Measurements from ENCODE around the gene SNX9. TPM values are rescaled to one million over a fixed set of nuclear protein-coding genes. Genes with fewer than 3 reads are reported as not detected.
A peak's percentile ranks its signal among the peaks of the same experiment; 100 is the strongest.
"Not testable (repeated sequence)": the region's sequence is repeated elsewhere in the genome, so short reads cannot be mapped to it uniquely, and the experiment has no call there.

Gene SNX9
- total RNA-seq, 2 experiments from 2014 or later = 46.6 to 48.5 TPM

GRCh38 chr6:157898169-157898568, 75.1 kb downstream of the SNX9 start:
- Mint-ChIP-seq H3K9me3 (no peaks in the 10 kb centered on the region), H3K27ac (peak overlapping the region; percentile 72), H3K36me3 (ENCODE audit: low read depth) (peaks cover 82% of the 10 kb centered on the region), H3K4me3 (no peak overlapping the region), H3K4me1 (ENCODE audit: low read depth) (peaks cover 28% of the 10 kb centered on the region), H3K27me3 (no peaks in the 10 kb centered on the region)
- intact Hi-C loops (cut with DNase I, micrococcal nuclease) = loop anchor here in 1 of 2 experiments (2.0 to 10.0 kb wide), 3 partner anchors 13 to 583 kb away; partner anchors contain the start of gene ZDHHC14
- Histone ChIP-seq H3K9me3 (ENCODE audit: control insufficient read depth in 1 of 2, insufficient read depth in 1 of 2, low read length in 2 of 2) (no peaks in the 10 kb centered on the region), H3K4me1 (ENCODE audit: insufficient read depth, low read length) (peaks cover 3% of the 10 kb centered on the region), H3K27me3 (ENCODE audit: control insufficient read depth in 1 of 2, insufficient read depth in 2 of 2, low read length in 2 of 2) (no peaks in the 10 kb centered on the region), H3K36me3 (ENCODE audit: insufficient read depth, low read length) (peaks cover 30% of the 10 kb centered on the region), H3K4me3 (ENCODE audit: low read length) (no peak overlapping the region), H3K27ac (ENCODE audit: low read depth in 1 of 2, low read length in 2 of 2) (no peak overlapping the region)
- ChIA-PET CTCF (interaction anchor here (0.6 to 2.0 kb wide), 7 partner anchors 13 to 138 kb away, joined by 3 to 8 read pairs (median 3); no protein-coding TSS in a partner anchor), POLR2A (interaction anchor here (1.0 to 1.2 kb wide), 3 partner anchors 9 to 86 kb away, joined by 3 to 5 read pairs (median 3); no protein-coding TSS in a partner anchor)
- peak in 7 of 14 experiments; percentile 14 to 62 (median 39) for DNase-seq
- peak; percentile 67 for ATAC-seq (ENCODE audit: poor library complexity)
- peak; percentile 31 for TF ChIP-seq CTCF (IDR thresholded peaks at IDR 0.05)

DNA sequence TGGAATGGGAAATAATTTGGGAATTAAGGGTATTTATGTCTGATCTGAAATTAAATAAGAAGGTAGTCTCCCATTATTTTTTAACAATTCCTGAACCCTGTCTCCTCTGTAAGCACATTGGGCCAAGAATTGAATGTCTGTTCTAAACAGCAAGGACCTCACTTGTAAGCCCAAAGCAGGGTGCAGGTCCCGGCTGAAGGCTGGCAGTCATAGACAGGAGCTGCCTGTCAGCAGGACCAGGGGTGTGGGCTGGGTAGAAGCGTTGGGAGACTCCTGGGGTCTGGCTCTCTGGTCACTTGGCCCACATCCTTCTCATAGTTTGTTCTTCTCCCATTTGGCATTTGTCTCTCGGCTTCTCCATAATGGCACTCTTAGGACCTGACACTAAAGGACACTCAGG, 75.6 kb downstream of the SNX9 start:
- Mint-ChIP-seq H3K4me1 (ENCODE audit: low read depth) (peaks cover 23% of the 10 kb centered on the region), H3K9me3 (no peaks in the 10 kb centered on the region), H3K4me3 (no peak overlapping the region), H3K36me3 (ENCODE audit: low read depth) (peaks cover 82% of the 10 kb centered on the region), H3K27ac (peak overlapping the region; percentile 72), H3K27me3 (no peaks in the 10 kb centered on the region)
- no peak overlapping the region for H3K4me3 ChIP-seq (ENCODE audit: low read length)
- ChIA-PET POLR2A (interaction anchor here (1.0 kb wide), 1 partner anchor 8 kb away, joined by 3 read pairs; no protein-coding TSS in a partner anchor), CTCF (interaction anchor here (0.6 to 2.0 kb wide), 7 partner anchors 13 to 139 kb away, joined by 3 to 8 read pairs (median 3); no protein-coding TSS in a partner anchor)
- intact Hi-C loops (cut with DNase I, micrococcal nuclease) = loop anchor here in 1 of 2 experiments (2.0 to 10.0 kb wide), 3 partner anchors 14 to 584 kb away; partner anchors contain the start of gene ZDHHC14
- H3K4me1 ChIP-seq (ENCODE audit: insufficient read depth, low read length) = no peaks in the 10 kb centered on the region
- no peaks in the 10 kb centered on the region for H3K27me3 ChIP-seq (ENCODE audit: control insufficient read depth in 1 of 2, insufficient read depth in 2 of 2, low read length in 2 of 2)
- H3K9me3 ChIP-seq (ENCODE audit: control insufficient read depth in 1 of 2, insufficient read depth in 1 of 2, low read length in 2 of 2) = no peaks in the 10 kb centered on the region
- no peak for DNase-seq
- no peak overlapping the region for H3K27ac ChIP-seq (ENCODE audit: low read depth in 1 of 2, low read length in 2 of 2)
- peaks cover 34% of the 10 kb centered on the region for H3K36me3 ChIP-seq (ENCODE audit: insufficient read depth, low read length)
- no peak for ATAC-seq (ENCODE audit: poor library complexity)
- TF ChIP-seq CTCF (IDR thresholded peaks at IDR 0.05) = no peak

DNA sequence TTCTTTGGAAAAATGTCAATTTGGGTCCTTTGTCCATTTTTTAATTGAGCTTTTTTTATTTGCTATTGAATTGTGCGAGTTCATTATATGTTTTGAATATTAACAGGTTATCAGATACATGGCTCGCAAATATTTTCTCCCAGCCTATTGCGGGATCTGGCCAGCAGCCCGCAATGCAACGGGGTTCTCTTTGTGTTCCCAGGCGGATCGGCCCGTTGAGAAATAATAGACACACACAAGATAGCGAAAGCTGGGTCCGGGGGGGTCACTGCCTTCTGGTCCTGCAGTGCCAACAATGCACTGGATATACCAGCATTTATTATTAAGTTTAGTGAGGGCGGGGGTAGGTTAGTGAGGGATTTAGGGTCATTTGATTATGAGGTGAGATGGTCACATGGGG, 77.2 kb downstream of the SNX9 start:
- CTCF ChIA-PET; H3K4me3 ChIP-seq (ENCODE audit: low read length); DNase-seq; H3K4me1 ChIP-seq (ENCODE audit: insufficient read depth, low read length); H3K4me3 Mint-ChIP-seq; intact Hi-C loops (cut with DNase I, micrococcal nuclease); H3K27ac ChIP-seq (ENCODE audit: low read depth in 1 of 2, low read length in 2 of 2); H3K27ac Mint-ChIP-seq; H3K27me3 Mint-ChIP-seq; H3K27me3 ChIP-seq (ENCODE audit: control insufficient read depth in 1 of 2, insufficient read depth in 2 of 2, low read length in 2 of 2); H3K9me3 Mint-ChIP-seq; H3K9me3 ChIP-seq (ENCODE audit: control insufficient read depth in 1 of 2, insufficient read depth in 1 of 2, low read length in 2 of 2); ATAC-seq (ENCODE audit: poor library complexity); POLR2A ChIA-PET: not testable (repeated sequence)
- peaks cover 38% of the 10 kb centered on the region for H3K36me3 ChIP-seq (ENCODE audit: insufficient read depth, low read length)
- peaks cover 15% of the 10 kb centered on the region for H3K4me1 Mint-ChIP-seq (ENCODE audit: low read depth)
- peaks cover 89% of the 10 kb centered on the region for H3K36me3 Mint-ChIP-seq (ENCODE audit: low read depth)

GRCh38 chr6:157900751-157901150, 77.7 kb downstream of the SNX9 start:
- H3K27ac Mint-ChIP-seq; H3K27ac ChIP-seq (ENCODE audit: low read depth in 1 of 2, low read length in 2 of 2); H3K27me3 ChIP-seq (ENCODE audit: control insufficient read depth in 1 of 2, insufficient read depth in 2 of 2, low read length in 2 of 2); H3K4me3 Mint-ChIP-seq; H3K4me3 ChIP-seq (ENCODE audit: low read length); POLR2A ChIA-PET; intact Hi-C loops (cut with DNase I, micrococcal nuclease); DNase-seq; H3K9me3 Mint-ChIP-seq; H3K9me3 ChIP-seq (ENCODE audit: control insufficient read depth in 1 of 2, insufficient read depth in 1 of 2, low read length in 2 of 2); H3K27me3 Mint-ChIP-seq; ATAC-seq (ENCODE audit: poor library complexity); H3K4me1 ChIP-seq (ENCODE audit: insufficient read depth, low read length); CTCF ChIA-PET: not testable (repeated sequence)
- peaks cover 39% of the 10 kb centered on the region for H3K36me3 ChIP-seq (ENCODE audit: insufficient read depth, low read length)
- H3K4me1 Mint-ChIP-seq (ENCODE audit: low read depth) = peaks cover 15% of the 10 kb centered on the region
- H3K36me3 Mint-ChIP-seq (ENCODE audit: low read depth) = peaks cover 90% of the 10 kb centered on the region
